Measurements from ENCODE around the gene SUB1.

SUB1 gene

GRCh38 chr5:32645246-32645645, 59.9 kb downstream of the SUB1 start:
- no peak for DNase-seq (ENCODE audit: low read depth)

DNA sequence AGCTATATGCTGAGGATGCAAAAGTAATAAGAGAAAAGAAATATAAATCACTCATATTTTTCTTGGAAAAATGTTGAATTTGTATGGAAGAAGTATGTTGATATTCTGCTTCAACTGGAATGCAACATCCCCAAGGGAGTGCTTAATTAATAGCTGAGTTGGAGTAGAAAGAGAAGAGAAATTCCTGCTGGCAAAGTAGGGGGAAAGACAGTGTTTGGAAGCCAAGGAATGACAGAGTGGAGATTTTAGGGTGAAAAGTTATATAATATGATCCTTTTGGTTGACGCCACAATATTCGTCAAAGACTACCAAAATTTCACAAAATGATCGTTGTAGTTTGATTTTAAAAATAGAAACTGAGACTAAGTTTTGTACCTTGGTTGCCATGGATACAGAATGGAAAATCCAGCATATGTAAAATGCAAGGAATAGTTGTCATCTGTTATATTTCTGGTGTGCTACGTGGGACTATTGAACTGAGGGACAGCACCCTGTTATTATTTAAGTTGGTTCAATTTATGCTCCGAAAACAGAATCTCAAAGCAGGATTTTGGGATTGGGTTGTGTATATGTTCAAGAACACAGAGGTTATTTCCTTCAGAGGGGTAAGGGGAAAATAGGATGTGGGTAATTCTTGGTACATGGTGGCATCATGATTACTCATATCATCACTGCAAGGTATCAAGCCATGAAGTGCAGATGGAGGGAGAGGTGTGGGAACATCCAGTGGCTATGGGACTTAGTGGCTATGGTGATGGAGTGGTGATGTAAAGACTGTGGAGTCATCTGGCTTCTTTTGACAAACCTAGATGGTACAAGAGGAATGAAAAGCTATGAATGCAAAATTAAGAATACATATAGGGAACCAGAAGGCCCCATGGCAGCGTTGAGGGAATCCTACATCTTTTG, 61.0 kb downstream of the SUB1 start:
- DNase-seq (ENCODE audit: low read depth) = no peak

DNA sequence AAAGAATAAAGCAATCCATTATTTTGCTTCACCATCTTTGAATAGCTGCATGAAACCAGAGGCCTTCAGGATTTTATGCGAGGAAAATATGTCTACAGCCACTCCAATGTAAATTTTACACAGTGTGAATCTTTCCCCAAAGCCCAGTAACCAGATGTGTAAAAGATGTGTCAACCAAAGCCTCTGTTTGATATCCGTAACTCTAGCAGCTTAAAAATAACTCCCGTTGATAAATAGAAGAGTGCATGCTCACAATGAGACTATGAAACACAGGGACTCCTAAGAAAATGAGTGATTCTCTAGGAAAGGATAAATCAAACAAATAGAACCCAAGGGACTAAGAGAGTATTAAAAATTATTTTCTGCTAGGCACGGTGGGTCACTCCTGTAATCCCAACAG, 65.7 kb downstream of the SUB1 start:
- no peak for DNase-seq (ENCODE audit: low read depth)

DNA sequence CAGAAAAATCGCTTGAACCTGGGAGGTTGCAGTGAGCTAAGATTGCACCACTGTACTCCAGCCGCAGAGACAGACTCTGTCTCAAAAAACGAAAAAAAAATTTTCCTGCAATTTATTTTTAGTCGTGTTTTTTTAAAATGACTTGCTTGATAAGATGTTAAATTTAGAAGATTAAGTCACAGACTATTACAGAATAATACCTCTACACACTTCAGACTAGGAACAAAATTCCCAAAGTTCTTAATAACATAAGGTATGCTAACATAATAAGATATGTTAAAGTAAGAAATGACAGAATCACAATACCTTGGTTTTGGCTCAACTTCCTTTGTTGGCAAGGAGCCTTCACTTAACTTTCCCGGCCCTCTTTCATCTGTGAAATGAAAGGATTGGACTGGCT, 66.3 kb downstream of the SUB1 start:
- no peak for DNase-seq (ENCODE audit: low read depth)

Data from amniotic epithelial cell (primary cell).